Body of pancreas (tissue), 4 donors: ENCODE results near the gene MBNL1.

Source experiments
- CTCF ChIP-seq, 7 experiments: fragments of 450-650 bp in 4 of 7; fragments of 200-600 bp in 3 of 7; sonication (generic) in 3 of 7; IDR thresholded peaks; one replicate each; pipeline ENCODE4 v1.5.1; 2016 to 2019; ENCODE audit warnings: antibody characterized with exemption in 7 of 7
- POLR2A ChIP-seq, 3 donors: fragments of 450-650 bp; IDR thresholded peaks; one replicate each; pipeline ENCODE4 v1.6.1; 2016; ENCODE audit warnings: antibody characterized with exemption in 3 of 3, mild to moderate bottlenecking in 2 of 3

GRCh38 chr3:152293347-152294006 lies 24.7 kb downstream of the MBNL1 start:
- TF ChIP-seq POLR2A (IDR thresholded peaks at IDR 0.05) (no peak), CTCF (IDR thresholded peaks at IDR 0.05) (no peak)
